SU-DHL-6 (cell line): ENCODE data around the gene TM2D3.

Experiments used
- H2AFZ ChIP-seq: fragments of 200-600 bp; sonication (generic); 2 replicates; pipeline ENCODE4 v1.6.1; 2014; ENCODE audit warnings: low read depth, mild to moderate bottlenecking, moderate library complexity, mixed read lengths, antibody characterized with exemption, low read length; ENCODE audit not compliant: severe bottlenecking
- H3F3A ChIP-seq: fragments of 200-600 bp; shearing (Covaris generic); 2 replicates; pipeline ENCODE4 v1.6.0; 2016; ENCODE audit warnings: antibody characterized with exemption, mild to moderate bottlenecking; ENCODE audit not compliant: insufficient read depth
- H3K27ac ChIP-seq: fragments of 200-600 bp; sonication (generic); 2 replicates; pipeline ENCODE4 v1.5.1; 2016; ENCODE audit warnings: low read depth, mild to moderate bottlenecking, low read length, moderate library complexity, mixed read lengths
- H3K27me3 ChIP-seq: fragments of 200-600 bp; sonication (generic), shearing (Covaris generic); 2 replicates; pipeline ENCODE4 v1.6.0; 2014; ENCODE audit warnings: mild to moderate bottlenecking, low read length
- H3K36me3 ChIP-seq: fragments of 200-600 bp; sonication (generic); 2 replicates; pipeline ENCODE4 v1.6.1; 2014; ENCODE audit warnings: mild to moderate bottlenecking, low read length, mixed read lengths
- H3K4me2 ChIP-seq: fragments of 300-600, 200-600 bp; shearing (Covaris generic), sonication (generic); 2 replicates; pipeline ENCODE4 v1.6.0; 2014; ENCODE audit warnings: low read length, low read depth, mild to moderate bottlenecking; ENCODE audit not compliant: poor library complexity, severe bottlenecking
- H3K4me3 ChIP-seq: fragments of 200-600 bp; sonication (generic); 2 replicates; pipeline ENCODE4 v1.5.1; 2014; ENCODE audit warnings: antibody characterized with exemption, low read length, mild to moderate bottlenecking, mixed read lengths; ENCODE audit not compliant: insufficient read depth, poor library complexity, severe bottlenecking
- H3K79me2 ChIP-seq: fragments of 200-600 bp; sonication (generic); 2 replicates; pipeline ENCODE4 v1.6.1; 2014; ENCODE audit warnings: mild to moderate bottlenecking, low read length, moderate library complexity; ENCODE audit not compliant: insufficient read depth
- H3K9ac ChIP-seq: fragments of 200-600 bp; sonication (generic); 2 replicates; pipeline ENCODE4 v1.7.0; 2014; ENCODE audit warnings: mild to moderate bottlenecking, low read length
- H3K9me2 ChIP-seq: fragments of 200-600 bp; sonication (generic); replicated peaks from 2 replicates; pipeline ENCODE4 v1.6.1; 2014; ENCODE audit warnings: low read length; ENCODE audit not compliant: insufficient read depth
- H3K9me3 ChIP-seq: fragments of 200-600 bp; sonication (generic); 2 replicates; pipeline ENCODE4 v1.6.1; 2014; ENCODE audit warnings: low read length, mixed read lengths; ENCODE audit not compliant: insufficient read depth
- H4K20me1 ChIP-seq: fragments of 200-600 bp; sonication (generic); 2 replicates; pipeline ENCODE4 v1.6.1; 2014; ENCODE audit warnings: low read depth, mild to moderate bottlenecking, antibody characterized with exemption, low read length, moderate library complexity, mixed read lengths
- CTCF ChIP-seq: fragments of 200-600 bp; sonication (generic); IDR thresholded peaks from one replicate; pipeline ENCODE4 v1.5.1; 2017; ENCODE audit warnings: antibody characterized with exemption, mild to moderate bottlenecking, low read length, moderate library complexity; ENCODE audit not compliant: insufficient read depth, poor library complexity, severe bottlenecking
- EZH2phosphoT487 ChIP-seq: fragments of 200-600 bp; sonication (generic), shearing (Covaris generic); conservative IDR thresholded peaks from 2 replicates; pipeline ENCODE4 v1.6.1; 2018; ENCODE audit warnings: mild to moderate bottlenecking, antibody characterized with exemption, low read length, moderate library complexity, mixed read lengths

Gene TM2D3

GRCh38 chr15:101689901-101690300, 37.7 kb upstream of the TM2D3 start:
- no peaks in the 10 kb centered on the region for H3F3A ChIP-seq
- no peak overlapping the region for H2AFZ ChIP-seq
- H3K9me2 ChIP-seq, result no peaks in the 10 kb centered on the region
- no peaks in the 10 kb centered on the region for H3K79me2 ChIP-seq
- H3K27me3 ChIP-seq, result no peaks in the 10 kb centered on the region
- no peak overlapping the region for H3K4me2 ChIP-seq
- H3K9ac ChIP-seq, result no peak overlapping the region
- H3K27ac ChIP-seq, result no peak overlapping the region
- H3K36me3 ChIP-seq, result no peaks in the 10 kb centered on the region
- H3K9me3 ChIP-seq, result no peaks in the 10 kb centered on the region
- H4K20me1 ChIP-seq, result no peaks in the 10 kb centered on the region
- H3K4me3 ChIP-seq, result no peak overlapping the region
- no peak for TF ChIP-seq CTCF
- TF ChIP-seq EZH2phosphoT487, result no peak

- Histone ChIP-seq H3K9me2 (no peaks in the 10 kb centered on the region), H3K79me2 (no peaks in the 10 kb centered on the region), H3K4me3 (no peak overlapping the region), H2AFZ (no peak overlapping the region), H3K9me3 (no peaks in the 10 kb centered on the region), H3K4me2 (no peak overlapping the region), H3F3A (no peaks in the 10 kb centered on the region), H3K9ac (no peak overlapping the region), H3K27ac (no peak overlapping the region), H3K36me3 (no peaks in the 10 kb centered on the region), H3K27me3 (no peaks in the 10 kb centered on the region), H4K20me1 (no peaks in the 10 kb centered on the region)
- TF ChIP-seq EZH2phosphoT487, result no peak
- no peak for TF ChIP-seq CTCF
Measured at GRCh38 chr15:101686718-101687117, 34.5 kb upstream of the TM2D3 start.

- Histone ChIP-seq H3K36me3 (no peaks in the 10 kb centered on the region), H3K9me2 (no peaks in the 10 kb centered on the region), H2AFZ (no peak overlapping the region), H3K27ac (no peak overlapping the region), H3K4me3 (no peak overlapping the region), H3K9me3 (no peaks in the 10 kb centered on the region), H3K9ac (no peak overlapping the region), H4K20me1 (no peaks in the 10 kb centered on the region), H3K4me2 (no peak overlapping the region), H3K27me3 (no peaks in the 10 kb centered on the region), H3K79me2 (no peaks in the 10 kb centered on the region), H3F3A (no peaks in the 10 kb centered on the region)
- no peak for TF ChIP-seq EZH2phosphoT487
- TF ChIP-seq CTCF, result no peak
Measured at GRCh38 chr15:101684877-101685276, 32.7 kb upstream of the TM2D3 start.

GRCh38 chr15:101684384-101684783, 32.2 kb upstream of the TM2D3 start:
- Histone ChIP-seq H2AFZ (no peak overlapping the region), H3K27ac (no peak overlapping the region), H3F3A (no peaks in the 10 kb centered on the region), H3K4me3 (no peak overlapping the region), H3K4me2 (no peak overlapping the region), H4K20me1 (no peaks in the 10 kb centered on the region), H3K9me2 (no peaks in the 10 kb centered on the region), H3K27me3 (no peaks in the 10 kb centered on the region), H3K9ac (no peak overlapping the region), H3K9me3 (no peaks in the 10 kb centered on the region), H3K36me3 (no peaks in the 10 kb centered on the region), H3K79me2 (no peaks in the 10 kb centered on the region)
- TF ChIP-seq EZH2phosphoT487 (no peak), CTCF (no peak)
